Activated CD8-positive, alpha-beta memory T cell treated with anti-CD3 and anti-CD28 coated beads, Interleukin-2, amount 50 U/mL, for 48 hours (primary cell): Measurements from ENCODE around the gene ENOPH1.
"Not testable (repeated sequence)": the region's sequence is repeated elsewhere in the genome, so short reads cannot be mapped to it uniquely, and the experiment has no call there.

Experiments
- DNase-seq: peaks from one replicate; pipeline ENCODE4 v3.0.0-alpha.2; 2020

Gene ENOPH1

GRCh38 chr4:82428969-82429727 is 1.2 kb upstream of the ENOPH1 start:
- DNase-seq = peak; percentile 98

DNA sequence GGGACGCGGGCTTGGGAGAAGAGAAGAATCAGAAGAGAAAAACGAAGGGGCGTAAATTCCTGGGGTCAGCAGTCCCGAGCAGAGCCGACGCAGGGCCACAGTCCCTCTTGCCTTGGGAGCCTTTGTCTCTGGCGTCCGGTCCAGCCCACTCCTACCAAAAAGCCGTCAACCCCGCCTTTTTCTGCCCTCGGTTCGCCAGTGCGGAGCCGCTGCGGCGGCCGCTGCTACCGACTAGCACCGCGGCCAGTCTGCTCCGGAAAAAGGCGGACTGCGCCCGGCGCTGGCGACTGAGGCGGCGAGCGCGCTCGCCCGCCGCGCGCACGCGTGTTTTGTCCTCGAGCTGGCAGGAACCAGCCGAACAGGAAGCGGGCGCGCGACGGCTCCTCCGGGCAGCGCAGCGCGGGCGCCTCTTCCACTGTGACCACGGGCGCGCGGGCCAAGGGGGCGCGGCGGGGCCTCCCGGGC is 630 bp upstream of the ENOPH1 start:
- no peak for DNase-seq

- DNase-seq = peak; percentile 66
These were observed 765 bp downstream of the ENOPH1 start for GRCh38 chr4:82430964-82431745.

DNA sequence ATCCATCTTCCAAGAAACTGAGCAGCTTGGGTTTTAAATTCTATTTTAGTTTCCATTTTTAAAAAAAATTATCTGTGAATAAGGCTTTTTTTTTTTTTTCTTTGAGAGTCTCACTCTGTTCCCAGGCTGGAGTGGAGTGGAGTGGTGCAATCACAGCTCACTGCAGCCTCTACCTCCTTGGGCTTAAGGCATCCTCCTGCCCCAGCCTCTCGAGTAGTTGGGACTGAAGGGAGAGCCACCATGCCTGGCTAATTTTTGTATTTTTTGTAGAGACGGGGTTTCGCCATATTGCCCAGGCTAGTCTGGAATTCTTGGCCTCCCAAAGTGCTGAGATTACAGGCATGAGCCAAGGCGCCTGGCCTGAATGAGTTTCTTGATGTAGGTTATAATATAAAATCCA is 1.4 kb downstream of the ENOPH1 start:
- DNase-seq = no peak

- DNase-seq = no peak
These were observed 2.2 kb downstream of the ENOPH1 start for GRCh38 chr4:82432596-82432995.

- DNase-seq = no peak
These were observed 3.4 kb downstream of the ENOPH1 start for GRCh38 chr4:82433791-82434190.

DNA sequence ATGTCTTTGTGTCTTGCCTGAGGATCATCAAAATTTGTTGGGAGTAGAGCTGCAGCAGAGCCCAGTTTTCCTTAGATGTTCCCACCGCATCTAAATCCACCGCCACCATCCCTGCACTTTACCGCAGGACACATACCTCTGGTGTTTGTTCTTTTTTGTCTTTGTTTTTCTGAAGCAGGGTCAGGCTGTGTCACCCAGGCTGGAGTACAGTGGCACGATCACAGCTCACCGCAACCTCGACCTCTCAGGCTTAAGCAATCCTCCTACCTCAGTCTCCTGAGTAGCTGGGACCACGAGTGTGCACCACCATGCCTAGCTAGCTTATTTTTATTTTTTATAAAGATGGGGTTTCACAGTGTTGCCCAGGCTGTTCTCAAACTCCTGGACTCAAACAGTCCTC is 4.6 kb downstream of the ENOPH1 start:
- DNase-seq = no peak

DNA sequence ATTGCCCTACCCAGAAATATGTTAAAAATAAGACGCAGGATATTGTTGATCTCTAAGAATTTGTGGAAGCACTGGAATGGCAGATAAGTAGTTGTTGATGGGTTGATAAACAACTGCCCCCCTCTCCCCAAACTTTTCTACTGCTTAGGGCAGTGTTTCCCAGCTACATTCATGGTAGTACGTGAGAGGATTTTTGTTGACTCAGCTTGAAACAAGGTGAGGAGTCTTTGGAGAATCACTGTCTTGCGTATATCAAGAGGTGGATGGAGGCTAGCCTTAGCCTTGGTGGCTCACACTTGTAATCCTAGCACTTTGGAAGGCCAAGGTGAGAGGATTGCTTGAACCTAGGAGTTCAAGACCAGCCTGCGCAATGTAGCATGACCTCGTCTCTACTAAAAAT is 5.7 kb downstream of the ENOPH1 start:
- DNase-seq = no peak

- DNase-seq = no peak
These were observed 6.4 kb downstream of the ENOPH1 start for GRCh38 chr4:82436780-82437179.

DNA sequence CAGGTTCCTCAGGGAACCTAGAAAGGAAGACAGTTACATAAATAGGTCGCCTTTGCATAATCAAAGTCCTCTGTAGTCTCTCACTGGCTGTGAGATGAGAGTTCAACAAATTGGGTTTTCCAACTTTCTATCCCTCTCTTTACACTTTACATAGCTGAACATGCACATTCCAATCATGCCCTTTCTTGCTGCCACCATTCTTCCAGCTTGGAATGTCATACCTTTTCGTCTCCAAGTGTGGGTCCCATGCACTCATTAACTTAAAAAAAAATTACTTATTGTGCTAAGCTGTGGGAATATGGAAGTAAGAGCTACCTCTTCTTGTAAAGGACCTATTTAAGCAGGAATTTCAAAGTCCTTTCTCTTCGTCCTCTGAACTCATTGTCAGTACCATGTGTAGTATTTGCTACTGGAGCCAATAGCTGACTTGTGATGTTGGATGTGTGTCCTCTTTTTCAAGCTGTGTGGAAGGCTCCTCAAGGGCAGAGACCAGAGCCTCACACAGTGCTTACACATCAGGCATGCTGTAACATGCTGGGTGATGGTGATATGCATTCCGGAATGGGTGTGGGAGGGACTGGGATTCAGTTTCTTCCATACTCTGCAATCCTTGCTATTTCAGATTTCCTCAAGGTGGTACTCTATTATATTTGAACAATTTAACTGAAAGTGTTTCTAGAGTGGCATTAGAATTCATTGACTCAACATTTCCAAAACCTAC is 7.1 kb downstream of the ENOPH1 start:
- no peak for DNase-seq

- no peak for DNase-seq
These were observed 8.7 kb downstream of the ENOPH1 start for GRCh38 chr4:82439088-82439487.

DNA sequence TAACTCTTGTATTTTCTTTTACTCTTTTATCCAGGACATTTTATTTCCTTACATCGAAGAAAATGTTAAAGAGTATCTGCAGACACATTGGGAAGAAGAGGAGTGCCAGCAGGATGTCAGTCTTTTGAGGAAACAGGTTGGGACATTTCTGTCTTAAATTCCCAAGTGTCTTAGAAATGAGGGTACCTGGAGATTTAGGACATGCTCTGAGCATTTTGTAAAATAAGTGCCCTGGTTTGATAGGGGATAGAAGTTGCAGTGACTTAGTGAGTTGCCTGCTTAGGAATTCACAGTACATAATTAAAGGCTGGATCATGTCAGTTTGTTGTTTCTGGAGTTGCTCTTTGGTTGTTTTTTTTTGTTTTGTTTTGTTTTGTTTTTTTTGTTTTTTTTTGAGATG is 17.5 kb downstream of the ENOPH1 start:
- DNase-seq = no peak

- DNase-seq = no peak
These were observed 20.8 kb downstream of the ENOPH1 start for GRCh38 chr4:82450966-82451755.

GRCh38 chr4:82452026-82452425 is 21.6 kb downstream of the ENOPH1 start:
- DNase-seq = no peak

DNA sequence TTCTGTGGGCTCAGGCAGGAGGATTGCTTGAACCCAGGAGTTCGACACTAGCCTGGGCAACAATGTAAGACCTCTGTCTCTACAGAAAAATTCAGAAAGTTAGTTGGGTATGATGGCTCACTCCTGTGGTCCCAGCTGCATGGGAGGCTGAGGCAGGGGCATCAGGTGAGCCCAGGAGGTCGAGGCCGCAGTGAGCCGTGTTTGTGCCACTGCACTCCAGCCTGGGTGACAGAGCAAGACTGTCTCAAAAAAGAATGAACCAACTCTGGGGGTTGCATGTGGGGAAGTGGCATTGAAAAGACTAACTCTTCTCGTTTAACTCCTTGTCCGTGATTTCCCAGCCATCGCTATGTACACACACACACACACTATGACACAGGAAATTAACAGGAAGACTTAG is 26.9 kb downstream of the ENOPH1 start:
- DNase-seq = no peak

- no peak for DNase-seq
These were observed 28.3 kb downstream of the ENOPH1 start for GRCh38 chr4:82458729-82459128.

DNA sequence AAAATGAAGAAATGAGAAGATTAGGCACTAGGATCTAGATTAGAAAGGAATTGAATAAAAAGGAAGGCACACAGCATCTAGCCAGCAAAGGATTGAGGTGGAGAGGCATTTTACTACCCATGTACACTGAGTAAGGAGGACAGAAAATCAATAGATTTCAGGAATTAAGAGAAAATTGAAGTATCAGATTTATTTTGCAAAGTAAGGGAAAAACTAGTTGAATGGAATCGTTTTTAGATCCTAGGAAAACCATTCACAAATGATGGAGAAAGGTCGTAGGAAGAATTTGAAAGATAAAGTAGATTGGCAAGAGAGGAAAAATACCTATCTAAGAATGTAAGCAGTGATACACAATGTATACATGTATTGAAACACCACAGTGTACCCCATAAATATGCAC is 31.3 kb downstream of the ENOPH1 start:
- no peak for DNase-seq

GRCh38 chr4:82462415-82462831 is 32.0 kb downstream of the ENOPH1 start:
- DNase-seq = peak; percentile 91

- DNase-seq = no peak
These were observed 32.8 kb downstream of the ENOPH1 start for GRCh38 chr4:82463221-82463620.

GRCh38 chr4:82467471-82467870 is 37.1 kb downstream of the ENOPH1 start:
- no peak for DNase-seq

GRCh38 chr4:82469791-82470345 is 39.5 kb downstream of the ENOPH1 start:
- no peak for DNase-seq

DNA sequence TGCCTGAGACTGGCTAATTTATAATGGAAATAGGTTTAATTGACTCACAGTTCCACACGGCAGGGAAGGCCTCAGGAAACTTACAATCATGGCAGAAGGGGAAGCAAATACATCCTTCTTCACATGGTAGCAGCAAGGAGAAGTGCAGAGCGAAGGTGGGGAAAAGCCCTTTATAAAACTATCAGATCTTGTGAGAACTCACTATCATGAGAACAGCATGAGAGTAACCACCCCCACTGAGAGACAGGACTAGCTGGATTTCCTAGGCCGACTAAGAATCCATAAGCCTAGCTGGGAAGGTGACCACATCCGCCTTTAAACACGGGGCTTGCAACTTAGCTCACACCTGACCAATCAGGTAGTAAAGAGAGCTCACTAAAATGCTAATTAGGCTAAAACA is 42.7 kb downstream of the ENOPH1 start:
- DNase-seq = not testable (repeated sequence)
